ENCODE data around the gene SNCB. TPM values are rescaled to one million over a fixed set of nuclear protein-coding genes. Genes with fewer than 3 reads are reported as not detected.

Gene SNCB
- total and polyA plus RNA-seq, 2 of the 4 experiments (the other 2 are of a cell fraction), result 0.41 TPM; not detected in 1

GRCh38 chr5:176661676-176662075, 31.3 kb upstream of the SNCB start:
- Histone ChIP-seq H2BK5ac (ENCODE audit: low read depth, low read length, poor library complexity, severe bottlenecking) (no peak overlapping the region), H2BK15ac (ENCODE audit: low read depth, low read length) (no peak overlapping the region), H3K23ac (ENCODE audit: low read depth, low read length) (no peak overlapping the region), H2AK5ac (ENCODE audit: low read depth, low read length) (no peak overlapping the region), H4K91ac (ENCODE audit: insufficient read depth, low read depth, low read length) (no peak overlapping the region), H3K18ac (ENCODE audit: low read depth, low read length) (no peak overlapping the region), H3K56ac (ENCODE audit: extremely low read depth, insufficient read depth, low read length) (no peak overlapping the region), H3K4ac (ENCODE audit: low read depth, low read length) (no peak overlapping the region), H2BK20ac (ENCODE audit: low read depth, low read length) (no peak overlapping the region), H2AK9ac (replicated peaks; ENCODE audit: low read depth, low read length, poor library complexity) (no peak overlapping the region), H3K9ac (ENCODE audit: low read depth, low read length) (no peak overlapping the region), H3K9me1 (ENCODE audit: insufficient read depth, low read length) (peaks cover 3% of the 10 kb centered on the region; the same call in 1 of the 2 replicates), H3K27me3 (ENCODE audit: control insufficient read depth, insufficient read depth, low read length) (peaks cover 20% of the 10 kb centered on the region), H4K5ac (ENCODE audit: low read depth, low read length) (no peak overlapping the region), H2BK120ac (ENCODE audit: low read depth, low read length) (no peak overlapping the region), H3K9me3 (ENCODE audit: control insufficient read depth, insufficient read depth, low read length) (no peaks in the 10 kb centered on the region), H4K20me1 (ENCODE audit: insufficient read depth, low read length) (peaks cover 7% of the 10 kb centered on the region), H2AFZ (replicated peaks; ENCODE audit: low read length, poor library complexity) (no peak overlapping the region), H3K4me2 (ENCODE audit: low read depth, low read length) (no peak overlapping the region), H3K27ac (ENCODE audit: insufficient read depth, low read length) (no peak overlapping the region), H3K4me3 (ENCODE audit: insufficient read depth, low read depth, low read length) (no peak overlapping the region), H3K4me1 (ENCODE audit: control insufficient read depth, insufficient read depth, low read length) (no peaks in the 10 kb centered on the region), H3K14ac (replicated peaks; ENCODE audit: low read depth, low read length) (no peak overlapping the region), H4K8ac (ENCODE audit: low read depth in 2 of 2, low read length in 2 of 2) (no peak overlapping the region), H3K79me1 (ENCODE audit: low read depth in 1 of 2, low read length in 2 of 2) (no peaks in the 10 kb centered on the region), H3K36me3 (ENCODE audit: control insufficient read depth, insufficient read depth, low read length) (no peaks in the 10 kb centered on the region; the same call in 1 of the 2 replicates)
- intact Hi-C loops (cut with micrococcal nuclease), result loop anchor here (2.0 to 10.0 kb wide), 2 partner anchors 153 to 297 kb away; partner anchors contain the start of gene UNC5A
- DNase-seq, result no peak
- dilution Hi-C loops (cut with HindIII; ENCODE audit: low sequenced_read_pairs, unreplicated experiment), result no loop called here
- ChIA-PET CTCF (interaction anchor here (1.2 to 1.3 kb wide), 2 partner anchors 31 to 411 kb away, joined by 4 to 5 read pairs; partner anchors contain the start of genes EIF4E1B and SNCB), POLR2A (ENCODE audit: unreplicated experiment) (no interaction called here)
- in situ Hi-C loops (cut with MboI; ENCODE audit: low sequenced_read_pairs), result no loop called here
- WGBS, 2 experiments (ENCODE audit: extremely low coverage in 2 of 2, insufficient read length in 1 of 2), result 61% methylated on average over 4 of the region's 10 CpGs; no CpG with 5 or more reads in 1 of the 2 experiments
- no TSS peak for BruUV-seq (replicated peaks)
- ATAC-seq (ENCODE audit: low read depth), result no peak
- TF ChIP-seq CHD1 (IDR thresholded peaks at IDR 0.05; ENCODE audit: low read depth, low read length), result no peak
- TF ChIP-seq CEBPB (IDR thresholded peaks at IDR 0.05; ENCODE audit: low read depth, low read length), result no peak
- no peak for TF ChIP-seq USF2 (IDR thresholded peaks at IDR 0.05; ENCODE audit: low read depth, low read length)
- TF ChIP-seq CTCF (conservative IDR thresholded peaks at IDR 0.05; ENCODE audit: low read depth, low read length), result no peak
- TF ChIP-seq MAZ (IDR thresholded peaks at IDR 0.05; ENCODE audit: borderline replicate concordance, low read depth, low read length), result no peak

Data from IMR-90 (cell line).